ENCODE measurements around the gene OR1N1.

GRCh38 chr9:122519376-122519775, 7.7 kb downstream of the OR1N1 start:
- no peak for TF ChIP-seq EZH2 (IDR thresholded peaks at IDR 0.05; ENCODE audit: borderline replicate concordance, low read length)
- no peak for TF ChIP-seq CTCF (IDR thresholded peaks at IDR 0.05; ENCODE audit: low read length)
